ENCODE measurements around the gene DAPK2. TPM values are rescaled to one million over a fixed set of nuclear protein-coding genes. Genes with fewer than 3 reads are reported as not detected.
A peak's percentile ranks its signal among the peaks of the same experiment; 100 is the strongest.

The DAPK2 gene
- total and polyA plus RNA-seq, 2 of the 13 experiments (the other 11 are each of a cell fraction or from before 2014, with no cell fraction given): 0.33 to 0.63 TPM

DNA sequence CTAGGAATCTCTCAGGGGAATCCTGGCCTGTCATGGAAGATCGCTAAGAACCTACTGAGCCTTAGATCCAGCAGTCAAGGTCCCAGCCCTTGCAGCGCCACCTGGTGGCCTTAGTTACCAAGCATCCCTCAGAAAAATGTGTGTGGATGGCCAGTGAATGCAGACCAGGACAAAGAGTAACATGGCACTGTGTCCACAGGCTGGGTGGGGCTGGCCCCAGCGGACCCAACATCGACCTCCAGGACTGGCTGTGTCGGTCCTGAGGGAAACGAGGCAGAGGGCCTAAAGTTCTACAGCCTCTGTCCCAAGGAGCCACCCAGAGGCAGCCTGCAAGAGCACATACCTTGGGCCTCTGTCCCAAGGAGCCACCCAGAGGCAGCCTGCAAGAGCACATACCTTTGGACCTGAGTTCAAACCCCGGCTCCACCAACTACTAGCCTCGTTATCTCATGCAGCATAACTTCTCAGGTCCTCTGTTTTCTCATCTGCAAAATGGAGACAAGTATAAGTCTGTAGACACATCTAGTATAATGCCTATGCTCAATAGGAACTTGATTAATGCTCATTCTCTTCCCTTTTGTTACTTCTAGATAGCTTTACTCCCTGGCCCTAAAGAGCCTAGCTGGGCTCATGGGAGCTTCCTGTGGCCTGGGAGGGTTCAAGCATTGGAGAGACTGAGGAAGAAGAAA is 155.1 kb downstream of the DAPK2 start (continued):
- TF ChIP-seq ADNP (CRISPR knock-in tag; IDR thresholded peaks at IDR 0.05): no peak
- TF ChIP-seq RBM22 (optimal IDR thresholded peaks at IDR 0.05; ENCODE audit: low read length): no peak
- TF ChIP-seq ISX (CRISPR knock-in tag; conservative IDR thresholded peaks at IDR 0.05): no peak
- TF ChIP-seq KDM4B (CRISPR knock-in tag; IDR thresholded peaks at IDR 0.05): no peak
- no peak for TF ChIP-seq TRIM24 (CRISPR knock-in tag; IDR thresholded peaks at IDR 0.05)
- no peak for TF ChIP-seq SYNCRIP (IDR thresholded peaks at IDR 0.05; ENCODE audit: insufficient read depth, low read depth, low read length)
- TF ChIP-seq, protein P1, sequence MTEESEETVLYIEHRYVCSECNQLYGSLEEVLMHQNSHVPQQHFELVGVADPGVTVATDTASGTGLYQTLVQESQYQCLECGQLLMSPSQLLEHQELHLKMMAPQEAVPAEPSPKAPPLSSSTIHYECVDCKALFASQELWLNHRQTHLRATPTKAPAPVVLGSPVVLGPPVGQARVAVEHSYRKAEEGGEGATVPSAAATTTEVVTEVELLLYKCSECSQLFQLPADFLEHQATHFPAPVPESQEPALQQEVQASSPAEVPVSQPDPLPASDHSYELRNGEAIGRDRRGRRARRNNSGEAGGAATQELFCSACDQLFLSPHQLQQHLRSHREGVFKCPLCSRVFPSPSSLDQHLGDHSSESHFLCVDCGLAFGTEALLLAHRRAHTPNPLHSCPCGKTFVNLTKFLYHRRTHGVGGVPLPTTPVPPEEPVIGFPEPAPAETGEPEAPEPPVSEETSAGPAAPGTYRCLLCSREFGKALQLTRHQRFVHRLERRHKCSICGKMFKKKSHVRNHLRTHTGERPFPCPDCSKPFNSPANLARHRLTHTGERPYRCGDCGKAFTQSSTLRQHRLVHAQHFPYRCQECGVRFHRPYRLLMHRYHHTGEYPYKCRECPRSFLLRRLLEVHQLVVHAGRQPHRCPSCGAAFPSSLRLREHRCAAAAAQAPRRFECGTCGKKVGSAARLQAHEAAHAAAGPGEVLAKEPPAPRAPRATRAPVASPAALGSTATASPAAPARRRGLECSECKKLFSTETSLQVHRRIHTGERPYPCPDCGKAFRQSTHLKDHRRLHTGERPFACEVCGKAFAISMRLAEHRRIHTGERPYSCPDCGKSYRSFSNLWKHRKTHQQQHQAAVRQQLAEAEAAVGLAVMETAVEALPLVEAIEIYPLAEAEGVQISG (CRISPR knock-in tag; IDR thresholded peaks at IDR 0.05): 0 out of 2 replicates have a peak, but pooled peaks have one; percentile 26
- TF ChIP-seq, protein P2, sequence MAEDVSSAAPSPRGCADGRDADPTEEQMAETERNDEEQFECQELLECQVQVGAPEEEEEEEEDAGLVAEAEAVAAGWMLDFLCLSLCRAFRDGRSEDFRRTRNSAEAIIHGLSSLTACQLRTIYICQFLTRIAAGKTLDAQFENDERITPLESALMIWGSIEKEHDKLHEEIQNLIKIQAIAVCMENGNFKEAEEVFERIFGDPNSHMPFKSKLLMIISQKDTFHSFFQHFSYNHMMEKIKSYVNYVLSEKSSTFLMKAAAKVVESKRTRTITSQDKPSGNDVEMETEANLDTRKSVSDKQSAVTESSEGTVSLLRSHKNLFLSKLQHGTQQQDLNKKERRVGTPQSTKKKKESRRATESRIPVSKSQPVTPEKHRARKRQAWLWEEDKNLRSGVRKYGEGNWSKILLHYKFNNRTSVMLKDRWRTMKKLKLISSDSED (CRISPR knock-in tag; IDR thresholded peaks at IDR 0.05): no peak
- no peak for TF ChIP-seq ZNF264 (CRISPR knock-in tag; IDR thresholded peaks at IDR 0.05)
- TF ChIP-seq, protein P3, sequence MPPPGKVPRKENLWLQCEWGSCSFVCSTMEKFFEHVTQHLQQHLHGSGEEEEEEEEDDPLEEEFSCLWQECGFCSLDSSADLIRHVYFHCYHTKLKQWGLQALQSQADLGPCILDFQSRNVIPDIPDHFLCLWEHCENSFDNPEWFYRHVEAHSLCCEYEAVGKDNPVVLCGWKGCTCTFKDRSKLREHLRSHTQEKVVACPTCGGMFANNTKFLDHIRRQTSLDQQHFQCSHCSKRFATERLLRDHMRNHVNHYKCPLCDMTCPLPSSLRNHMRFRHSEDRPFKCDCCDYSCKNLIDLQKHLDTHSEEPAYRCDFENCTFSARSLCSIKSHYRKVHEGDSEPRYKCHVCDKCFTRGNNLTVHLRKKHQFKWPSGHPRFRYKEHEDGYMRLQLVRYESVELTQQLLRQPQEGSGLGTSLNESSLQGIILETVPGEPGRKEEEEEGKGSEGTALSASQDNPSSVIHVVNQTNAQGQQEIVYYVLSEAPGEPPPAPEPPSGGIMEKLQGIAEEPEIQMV (CRISPR knock-in tag; IDR thresholded peaks at IDR 0.05; ENCODE audit: low read depth): peak; percentile 77; the same call in 1 of the 2 replicates
- 0 out of 2 replicates have a peak, but pooled peaks have one; percentile 25 for TF ChIP-seq KAT8 (CRISPR knock-in tag; IDR thresholded peaks at IDR 0.05)
- no peak for TF ChIP-seq MYC (CRISPR knock-in tag; IDR thresholded peaks at IDR 0.05; ENCODE audit: borderline replicate concordance)
- TF ChIP-seq ETV5 (CRISPR knock-in tag; IDR thresholded peaks at IDR 0.05; ENCODE audit: borderline replicate concordance): peak; percentile 1; the same call in 1 of the 2 replicates
- TF ChIP-seq ZNF546 (CRISPR knock-in tag; conservative IDR thresholded peaks at IDR 0.05): no peak
- TF ChIP-seq, protein P4, sequence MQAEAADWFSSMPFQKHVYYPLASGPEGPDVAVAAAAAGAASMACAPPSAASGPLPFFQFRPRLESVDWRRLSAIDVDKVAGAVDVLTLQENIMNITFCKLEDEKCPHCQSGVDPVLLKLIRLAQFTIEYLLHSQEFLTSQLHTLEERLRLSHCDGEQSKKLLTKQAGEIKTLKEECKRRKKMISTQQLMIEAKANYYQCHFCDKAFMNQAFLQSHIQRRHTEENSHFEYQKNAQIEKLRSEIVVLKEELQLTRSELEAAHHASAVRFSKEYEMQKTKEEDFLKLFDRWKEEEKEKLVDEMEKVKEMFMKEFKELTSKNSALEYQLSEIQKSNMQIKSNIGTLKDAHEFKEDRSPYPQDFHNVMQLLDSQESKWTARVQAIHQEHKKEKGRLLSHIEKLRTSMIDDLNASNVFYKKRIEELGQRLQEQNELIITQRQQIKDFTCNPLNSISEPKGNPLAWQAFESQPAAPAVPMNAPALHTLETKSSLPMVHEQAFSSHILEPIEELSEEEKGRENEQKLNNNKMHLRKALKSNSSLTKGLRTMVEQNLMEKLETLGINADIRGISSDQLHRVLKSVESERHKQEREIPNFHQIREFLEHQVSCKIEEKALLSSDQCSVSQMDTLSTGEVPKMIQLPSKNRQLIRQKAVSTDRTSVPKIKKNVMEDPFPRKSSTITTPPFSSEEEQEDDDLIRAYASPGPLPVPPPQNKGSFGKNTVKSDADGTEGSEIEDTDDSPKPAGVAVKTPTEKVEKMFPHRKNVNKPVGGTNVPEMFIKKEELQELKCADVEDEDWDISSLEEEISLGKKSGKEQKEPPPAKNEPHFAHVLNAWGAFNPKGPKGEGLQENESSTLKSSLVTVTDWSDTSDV (CRISPR knock-in tag; IDR thresholded peaks at IDR 0.05): no peak
- TF ChIP-seq, protein P5, sequence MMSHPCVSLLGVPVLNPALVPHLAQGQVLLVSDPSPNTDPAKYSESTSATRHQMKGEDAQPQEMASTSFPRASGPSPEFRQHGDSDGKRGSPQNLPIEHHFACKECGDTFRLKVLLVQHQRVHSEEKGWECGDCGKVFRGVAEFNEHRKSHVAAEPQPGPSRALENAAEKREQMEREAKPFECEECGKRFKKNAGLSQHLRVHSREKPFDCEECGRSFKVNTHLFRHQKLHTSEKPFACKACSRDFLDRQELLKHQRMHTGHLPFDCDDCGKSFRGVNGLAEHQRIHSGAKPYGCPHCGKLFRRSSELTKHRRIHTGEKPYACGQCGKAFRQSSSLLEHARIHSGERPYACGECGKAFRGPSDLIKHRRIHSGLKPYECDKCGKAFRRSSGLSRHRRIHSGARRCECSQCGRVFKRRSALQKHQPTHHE (CRISPR knock-in tag; IDR thresholded peaks at IDR 0.05; ENCODE audit: borderline replicate concordance): no peak
- no peak for TF ChIP-seq ATM (IDR thresholded peaks at IDR 0.05; ENCODE audit: borderline replicate concordance)
- TF ChIP-seq, protein P6, sequence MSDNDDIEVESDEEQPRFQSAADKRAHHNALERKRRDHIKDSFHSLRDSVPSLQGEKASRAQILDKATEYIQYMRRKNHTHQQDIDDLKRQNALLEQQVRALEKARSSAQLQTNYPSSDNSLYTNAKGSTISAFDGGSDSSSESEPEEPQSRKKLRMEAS (IDR thresholded peaks at IDR 0.05): no peak; the same call in 1 of the 2 replicates
- no peak for TF ChIP-seq EHMT2 (IDR thresholded peaks at IDR 0.05; ENCODE audit: borderline replicate concordance, low read depth, low read length)
- TF ChIP-seq SIX1 (CRISPR knock-in tag; IDR thresholded peaks at IDR 0.05; ENCODE audit: borderline replicate concordance): no peak

Data from HepG2 (cell line).